IPS-18c (cell line): ENCODE results near the gene SMYD3.

ENCODE experiments used
- H3K4me3 ChIP-seq: 2 replicates; pipeline ENCODE4 v1.7.0; 2013; ENCODE audit warnings: low read depth, mild to moderate bottlenecking, low read length, moderate library complexity; ENCODE audit not compliant: insufficient read depth
- H3K9me3 ChIP-seq: one replicate; pipeline ENCODE4 v1.6.1; 2013; ENCODE audit warnings: mild to moderate bottlenecking, low read length, moderate library complexity; ENCODE audit not compliant: control insufficient read depth, insufficient read depth

SMYD3 gene

DNA sequence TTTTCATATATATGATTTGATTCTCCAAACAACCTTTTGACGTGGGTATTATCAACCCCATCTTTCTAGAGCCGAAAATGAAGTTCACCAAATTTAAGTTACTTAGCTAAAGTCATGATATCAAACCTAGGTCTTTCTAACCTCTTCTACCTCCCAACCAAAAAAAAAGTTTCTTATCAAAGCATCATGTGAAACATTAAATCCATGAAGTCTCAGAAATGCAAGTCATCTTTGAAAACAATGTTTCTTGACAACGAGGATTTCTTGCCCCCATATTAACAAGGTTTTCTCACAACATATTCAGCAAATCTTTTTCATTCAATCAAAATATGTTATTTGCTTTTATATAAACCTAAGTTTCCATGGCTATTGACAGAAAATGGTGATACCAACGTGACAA lies 306.3 kb downstream of the SMYD3 start:
- Histone ChIP-seq H3K4me3 (no peak overlapping the region), H3K9me3 (no peaks in the 10 kb centered on the region)

DNA sequence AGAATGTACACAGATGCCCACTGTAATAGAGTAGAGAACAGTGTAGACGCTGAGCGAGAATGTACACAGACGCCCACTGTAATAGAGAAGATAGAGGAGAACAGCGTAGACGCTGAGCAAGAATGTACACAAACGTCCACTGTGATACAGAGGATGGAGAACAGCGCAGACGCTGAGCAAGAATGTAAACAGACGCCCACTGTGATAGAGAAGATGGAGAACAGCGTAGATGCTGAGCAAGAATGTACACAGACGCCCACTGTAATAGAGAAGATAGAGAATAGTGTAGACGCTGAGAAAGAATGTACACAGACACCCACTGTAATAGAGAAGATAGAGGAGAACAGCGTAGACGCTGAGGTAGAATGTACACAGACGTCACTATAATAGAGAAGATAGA lies 306.9 kb downstream of the SMYD3 start:
- Histone ChIP-seq H3K4me3 (no peak overlapping the region), H3K9me3 (no peaks in the 10 kb centered on the region)

DNA sequence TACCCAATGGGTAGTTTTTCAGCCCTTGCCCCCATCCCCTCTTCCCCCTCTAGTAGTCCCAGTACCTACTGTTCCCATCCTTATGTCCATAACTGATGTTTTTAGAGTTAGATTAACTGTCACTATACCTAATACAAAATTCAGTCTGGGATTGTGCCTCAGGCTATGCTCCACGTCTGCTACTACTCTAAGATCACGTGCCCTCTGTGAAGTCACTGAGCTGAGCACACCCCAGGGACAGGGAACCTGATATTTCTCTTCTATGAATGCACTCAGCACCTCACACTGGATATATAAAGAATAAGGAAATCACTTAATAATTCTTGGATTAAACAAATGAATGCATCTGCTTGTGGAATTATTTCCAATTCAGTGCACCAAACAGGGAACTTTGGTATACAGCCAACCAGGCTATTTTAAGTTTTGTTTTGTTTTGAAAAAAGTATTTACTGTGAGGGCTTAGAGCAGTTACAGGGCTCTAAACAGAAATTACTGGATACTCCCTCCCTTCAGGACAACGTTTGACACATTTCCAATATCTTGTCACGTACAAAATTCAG lies 307.9 kb downstream of the SMYD3 start:
- no peak overlapping the region for H3K4me3 ChIP-seq
- no peaks in the 10 kb centered on the region for H3K9me3 ChIP-seq

- Histone ChIP-seq H3K9me3 (no peaks in the 10 kb centered on the region), H3K4me3 (no peak overlapping the region)
Observed at GRCh38 chr1:246198115-246198816, 308.8 kb downstream of the SMYD3 start.

- H3K4me3 ChIP-seq = no peak overlapping the region
- no peaks in the 10 kb centered on the region for H3K9me3 ChIP-seq
Observed at GRCh38 chr1:246197076-246197475, 310.0 kb downstream of the SMYD3 start.

GRCh38 chr1:246195296-246195695 lies 311.8 kb downstream of the SMYD3 start:
- H3K4me3 ChIP-seq = no peak overlapping the region
- no peaks in the 10 kb centered on the region for H3K9me3 ChIP-seq

- no peaks in the 10 kb centered on the region for H3K9me3 ChIP-seq
Observed at GRCh38 chr1:246193537-246193936, 313.5 kb downstream of the SMYD3 start.

GRCh38 chr1:246189126-246189525 lies 318.0 kb downstream of the SMYD3 start:
- Histone ChIP-seq H3K4me3 (no peak overlapping the region), H3K9me3 (no peaks in the 10 kb centered on the region)

More at GRCh38 chr1:246193537-246193936, 313.5 kb downstream of the SMYD3 start:
- no peak overlapping the region for H3K4me3 ChIP-seq

GRCh38 chr1:246187834-246188372 lies 319.2 kb downstream of the SMYD3 start:
- Histone ChIP-seq H3K4me3 (no peak overlapping the region), H3K9me3 (no peaks in the 10 kb centered on the region)

GRCh38 chr1:246184503-246184902 lies 322.6 kb downstream of the SMYD3 start:
- H3K4me3 ChIP-seq = no peak overlapping the region
- H3K9me3 ChIP-seq = no peaks in the 10 kb centered on the region

DNA sequence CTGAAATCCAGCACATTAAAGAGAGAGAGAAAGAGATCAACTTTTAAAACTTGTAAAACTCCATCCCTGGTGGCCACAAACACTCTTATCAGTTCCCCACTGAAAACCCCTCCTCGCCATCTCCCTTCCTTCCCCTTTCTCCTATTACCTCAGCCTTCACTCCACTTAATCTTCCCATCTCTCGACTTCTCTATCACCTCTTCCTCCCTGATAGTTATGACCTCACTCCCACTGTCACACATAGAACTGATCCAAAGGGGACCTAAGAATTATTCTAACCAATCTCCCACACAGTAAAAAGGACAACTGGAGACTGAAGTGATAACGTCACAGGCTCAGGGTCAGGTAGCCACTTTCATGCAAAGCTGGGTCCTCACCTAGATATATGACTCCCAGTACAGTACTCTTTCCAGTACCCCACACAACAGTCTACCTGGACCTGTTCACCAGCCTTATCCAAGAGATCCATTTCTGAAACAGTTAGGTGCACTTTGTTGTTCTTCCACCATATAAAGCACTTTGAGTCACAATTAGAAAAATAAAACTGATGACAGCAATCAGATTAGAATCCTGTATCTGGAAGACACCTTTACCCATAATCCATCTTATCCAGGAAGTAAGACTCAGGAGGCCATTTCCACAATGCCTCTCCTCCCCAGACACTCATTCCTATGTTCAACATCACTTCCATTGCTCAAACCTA lies 324.8 kb downstream of the SMYD3 start:
- H3K4me3 ChIP-seq = no peak overlapping the region
- H3K9me3 ChIP-seq = no peaks in the 10 kb centered on the region

DNA sequence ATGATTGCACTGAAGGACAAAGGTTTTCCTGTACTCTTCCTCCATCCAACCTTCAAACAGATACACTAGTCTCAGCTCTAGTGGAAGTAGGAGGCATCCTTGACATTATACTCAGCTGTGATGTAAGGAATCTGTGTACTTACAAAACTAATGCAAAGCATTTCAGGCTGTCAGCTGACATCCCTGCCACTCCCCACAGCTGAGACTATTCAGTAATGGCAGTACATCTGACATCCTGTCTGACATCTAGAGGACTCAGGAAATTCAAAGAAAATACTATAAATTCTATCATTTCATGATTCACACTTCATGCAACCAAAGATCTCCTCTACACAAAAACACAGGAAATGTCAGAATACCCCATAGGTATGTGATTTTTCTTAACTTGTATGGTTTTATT lies 325.8 kb downstream of the SMYD3 start:
- Histone ChIP-seq H3K4me3 (no peak overlapping the region), H3K9me3 (no peaks in the 10 kb centered on the region)

DNA sequence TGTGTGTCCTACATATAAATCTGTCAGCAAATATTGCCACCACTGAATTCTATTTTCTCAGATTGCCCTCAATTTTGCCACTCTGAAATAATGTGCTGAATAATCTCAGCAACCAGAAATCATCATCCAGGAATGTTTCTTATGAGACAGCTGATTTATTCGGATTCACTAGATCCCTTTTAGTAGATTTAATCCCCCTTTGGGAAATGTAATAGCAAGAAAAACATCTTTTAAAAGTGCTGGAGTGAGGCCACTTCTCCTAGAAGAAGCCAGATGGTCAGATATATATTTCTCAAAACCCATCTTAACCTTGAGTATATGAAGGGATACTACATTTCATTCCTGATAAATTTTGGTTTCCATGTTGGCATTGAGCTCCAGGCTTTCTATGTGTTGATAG lies 327.7 kb downstream of the SMYD3 start:
- Histone ChIP-seq H3K4me3 (no peak overlapping the region), H3K9me3 (no peaks in the 10 kb centered on the region)

DNA sequence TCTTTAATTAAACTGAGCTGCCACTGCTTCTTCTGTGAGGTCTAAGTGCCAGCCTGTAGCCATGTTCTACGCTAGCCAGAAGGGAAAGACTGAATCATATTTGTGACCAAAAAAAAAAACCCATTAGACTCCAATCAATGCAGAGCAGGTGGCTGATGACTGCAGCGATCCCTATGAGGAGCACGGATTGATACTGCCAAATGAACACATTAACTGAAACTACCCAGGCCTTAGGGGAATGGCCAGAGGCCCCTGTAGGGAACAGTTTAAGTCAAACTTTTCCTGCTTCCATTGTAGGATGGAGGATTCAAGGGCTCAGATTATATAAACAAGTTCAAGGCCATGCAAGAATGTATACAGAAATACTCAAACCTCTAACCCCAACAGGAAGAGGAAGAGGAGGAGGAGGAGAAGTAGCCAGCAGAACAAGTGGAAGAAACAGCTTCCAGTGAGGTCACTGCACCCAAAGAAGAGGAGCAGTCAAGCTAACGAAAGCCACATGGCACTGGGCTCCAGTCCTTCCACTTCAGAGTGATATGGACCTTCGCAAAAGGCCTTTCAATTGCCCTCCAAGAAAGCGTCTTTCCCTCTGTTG lies 328.3 kb downstream of the SMYD3 start:
- H3K9me3 ChIP-seq = no peaks in the 10 kb centered on the region
- no peak overlapping the region for H3K4me3 ChIP-seq

DNA sequence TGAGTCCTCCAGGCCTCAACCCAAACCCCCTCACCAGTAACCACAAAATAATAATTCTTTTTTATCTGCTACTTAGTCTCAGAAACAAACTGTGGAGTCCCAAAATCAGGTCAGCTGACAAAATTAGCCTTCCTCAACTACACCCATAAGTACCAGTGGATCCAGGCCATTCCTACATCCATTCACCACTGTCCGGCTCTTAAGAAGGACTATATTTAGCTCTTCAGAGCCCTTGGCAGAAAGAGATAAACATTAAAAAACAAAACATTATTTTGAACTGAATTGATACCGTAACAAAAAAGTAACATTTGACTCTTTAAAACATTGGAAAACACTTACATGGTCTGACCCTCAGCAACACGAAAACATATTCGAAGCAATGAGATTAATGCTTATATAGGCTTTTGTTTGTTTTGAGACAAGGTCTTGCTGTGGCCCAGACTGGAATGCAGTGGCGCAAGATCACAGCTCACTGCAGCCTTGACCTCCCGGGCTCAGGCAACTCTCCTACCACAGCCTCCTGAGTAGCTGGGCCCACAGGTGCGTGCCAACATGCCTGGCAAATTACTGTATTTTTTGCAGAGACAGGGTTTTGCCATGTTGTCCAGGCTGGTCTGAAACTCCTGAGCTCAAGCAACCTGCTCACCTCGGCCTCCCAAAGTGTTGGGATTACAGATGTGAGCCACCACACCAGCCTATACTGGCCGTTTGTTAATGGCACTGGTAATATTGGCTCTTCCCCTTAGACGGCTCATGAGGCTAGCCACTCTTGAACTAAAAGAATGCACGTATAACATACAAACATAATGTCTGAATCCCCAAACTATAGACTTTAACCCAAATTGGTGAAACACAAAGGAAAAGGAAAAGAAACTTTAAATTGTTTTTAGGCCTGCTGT lies 330.7 kb downstream of the SMYD3 start:
- no peak overlapping the region for H3K4me3 ChIP-seq
- no peaks in the 10 kb centered on the region for H3K9me3 ChIP-seq

GRCh38 chr1:246170574-246171261 lies 336.4 kb downstream of the SMYD3 start:
- H3K4me3 ChIP-seq = no peak overlapping the region
- H3K9me3 ChIP-seq = no peaks in the 10 kb centered on the region
